ENCODE measurements around the gene PRCP.

The PRCP gene

GRCh38 chr11:82775736-82776346, 124.4 kb downstream of the PRCP start:
- peak; percentile 58 for DNase-seq

- DNase-seq, result no peak
Measured at GRCh38 chr11:82775218-82775617, 125.0 kb downstream of the PRCP start.
